GM12878 (cell line): Measurements from ENCODE around the gene SEMA3C. TPM values are rescaled to one million over a fixed set of nuclear protein-coding genes. Genes with fewer than 3 reads are reported as not detected.

Experiments
- ATAC-seq: fragments of 200-7000 bp; cut with Tn5 transposase; 3 replicates; pipeline ENCODE4 v1.9.1; 2020; ENCODE audit warnings: mild to moderate bottlenecking, moderate library complexity
- BruUV-seq: library from RNA; stranded (reverse); fragments of 400-500 nt; replicated peaks from 2 replicates; lab custom pipeline; 2021; lab: Mats Ljungman, UMichigan
- CTCF ChIA-PET: fragments of 300-600 bp; sonication (Branson Sonifier 250); formaldehyde crosslinking; extraction: SDS; loops from one replicate; lab custom pipeline; 2021; ENCODE audit warnings: inconsistent platforms; lab: Yijun Ruan, JAX
- POLR2A ChIA-PET: fragments of 350-600 bp; formaldehyde crosslinking; extraction: SDS; loops from one replicate; lab custom pipeline; 2021; ENCODE audit warnings: inconsistent platforms; lab: Charles Lee
- RAD21 ChIA-PET: fragments of 300-600 bp; sonication (Branson Sonifier 250); formaldehyde crosslinking; loops from one replicate; lab custom pipeline; 2023; ENCODE audit warnings: antibody characterized with exemption; ENCODE audit not compliant: unreplicated experiment; lab: Charles Lee
- SMC1A ChIA-PET: fragments of 300-600 bp; sonication (Branson Sonifier 250); formaldehyde crosslinking; loops from one replicate; lab custom pipeline; 2023; ENCODE audit not compliant: unreplicated experiment, uncharacterized antibody; lab: Charles Lee
- DNase-seq: peaks from one replicate; pipeline ENCODE4 v3.0.0-alpha.2; 2011; ENCODE audit warnings: low read depth, low spot score
- FAIRE-seq: peaks from 3 replicates; lab custom pipeline; 2011; peaks lifted over from hg19 to GRCh38; lab: Jason Lieb, UNC
- H2AFZ ChIP-seq: 2 replicates; pipeline ENCODE4 v1.6.0; 2011; ENCODE audit warnings: low read depth, low read length, control low read depth; ENCODE audit not compliant: control insufficient read depth
- H3K27ac ChIP-seq: 2 replicates; pipeline ENCODE4 v1.5.1; 2011; ENCODE audit warnings: control low read depth; ENCODE audit not compliant: control insufficient read depth, insufficient read depth
- H3K27me3 ChIP-seq, 2 experiments: replicated peaks in 1 of 2; 2 replicates each; pipeline versions ENCODE4 v1.6.0 to v1.6.1; 2011; ENCODE audit warnings: low read length in 1 of 2; ENCODE audit not compliant: control insufficient read depth in 2 of 2, insufficient read depth in 2 of 2
- H3K36me3 ChIP-seq, 2 experiments: 2 replicates each; pipeline ENCODE4 v1.5.1; 2011; ENCODE audit warnings: low read length in 1 of 2; ENCODE audit not compliant: control insufficient read depth in 2 of 2, insufficient read depth in 2 of 2
- H3K4me1 ChIP-seq: 2 replicates; pipeline ENCODE4 v1.6.1; 2011; ENCODE audit warnings: mild to moderate bottlenecking, low read length, moderate library complexity, mixed read lengths; ENCODE audit not compliant: control insufficient read depth, insufficient read depth
- H3K4me2 ChIP-seq: 2 replicates; pipeline ENCODE4 v1.6.0; 2011; ENCODE audit warnings: control low read depth; ENCODE audit not compliant: control insufficient read depth, insufficient read depth
- H3K4me3 ChIP-seq: fragments of 200-600 bp; sonication (generic); 2 replicates; pipeline ENCODE4 v1.5.1; 2016
- H3K79me2 ChIP-seq: 2 replicates; pipeline ENCODE4 v1.6.0; 2011; ENCODE audit warnings: low read length; ENCODE audit not compliant: control insufficient read depth, insufficient read depth
- H3K9ac ChIP-seq: 2 replicates; pipeline ENCODE4 v1.8.0; 2011; ENCODE audit warnings: low read length, control low read depth, mixed read lengths; ENCODE audit not compliant: control insufficient read depth, insufficient read depth
- H3K9me3 ChIP-seq: replicated peaks from 3 replicates; pipeline ENCODE4 v1.5.1; 2011; ENCODE audit warnings: mild to moderate bottlenecking, low read length; ENCODE audit not compliant: control insufficient read depth, insufficient read depth
- H4K20me1 ChIP-seq: 2 replicates; pipeline ENCODE4 v1.6.0; 2011; ENCODE audit not compliant: control insufficient read depth, insufficient read depth
- BHLHE40 ChIP-seq, 2 experiments: fragments of 450-650 bp in 1 of 2; IDR thresholded peaks; 2 replicates each; pipeline ENCODE4 v1.6.1; 2011 to 2017; ENCODE audit warnings: low read depth in 2 of 2, borderline replicate concordance in 1 of 2, improper control_type of control experiment in 1 of 2, low read length in 1 of 2, mild to moderate bottlenecking in 1 of 2
- POLR2AphosphoS2 ChIP-seq: IDR thresholded peaks from 2 replicates; pipeline ENCODE4 v1.6.1; 2011; ENCODE audit warnings: low read depth, mild to moderate bottlenecking, low read length, improper control_type of control experiment, moderate library complexity
- WGBS: methylation state at CpG from one replicate; pipeline ENCODE4 v1.1.6; 2016; ENCODE audit warnings: low lambda C conversion rate; ENCODE audit not compliant: insufficient replicate concordance, insufficient coverage; ENCODE audit errors: missing lambda C conversion rate; 5-methylcytosine and 5-hydroxymethylcytosine counted together
- in situ Hi-C: fragments of 300-500 bp; cut with MboI; formaldehyde crosslinking; loops from 9 replicates; pipeline ENCODE4 v1.14.3; 2018; ENCODE audit warnings: mixed read lengths
- intact Hi-C: fragments of 100-400 bp; cut with micrococcal nuclease; formaldehyde crosslinking; loops from one replicate; pipeline ENCODE4 v1.14.2; 2022; ENCODE audit not compliant: unreplicated experiment
- polyA plus RNA-seq, 11 experiments: library from polyadenylated mRNA; depleted of rRNA in 4 of 11; unstranded in 6 of 11; stranded (reverse) in 5 of 11; fragments of >200 nt; fragmentation: Nextera tagmentation in 4 of 11; fragmentation: Illumina TruSeq in 1 of 11; extraction: Ambion mirVana in 4 of 11; extraction: Trizol in 1 of 11; gene quantifications; 1 replicate in 1 of 11; 2 replicates in 10 of 11; pipeline versions ENCODE4 v1.2.1 to v1.2.3, GENCODE V29; 2011 to 2016; ENCODE audit warnings: inconsistent platforms in 2 of 11, missing spikeins in 2 of 11, low read depth in 1 of 11
- total RNA-seq, 4 experiments: library from RNA; depleted of rRNA in 3 of 4; stranded (reverse); fragments of >200 nt in 3 of 4; fragmentation: Illumina TruSeq in 1 of 4; extraction: Trizol in 1 of 4; gene quantifications; 2 replicates each; pipeline versions ENCODE4 v1.2.1 to v1.2.3, GENCODE V29; 2013 to 2021
- TF ChIP-seq, protein P1 (sequence below): fragments of 450-650 bp; formaldehyde crosslinking; IDR thresholded peaks from 2 replicates; pipeline ENCODE4 v1.4.0; 2022; ENCODE audit warnings: mild to moderate bottlenecking, moderate library complexity
- TF ChIP-seq, protein P2 (sequence below): IDR thresholded peaks from 2 replicates; pipeline ENCODE4 v1.6.1; 2011; ENCODE audit warnings: low read depth, mild to moderate bottlenecking, low read length, moderate library complexity, borderline replicate concordance; ENCODE audit errors: extremely low read depth
- TF ChIP-seq, protein P3 (sequence below): fragments of 450-650 bp; IDR thresholded peaks from 2 replicates; pipeline ENCODE4 v1.6.1; 2016; ENCODE audit warnings: mild to moderate bottlenecking

The SEMA3C gene
- total and polyA plus RNA-seq, 10 of the 15 experiments (the other 5 are each of a cell fraction or from before 2014, with no cell fraction given), result 0.01 to 0.41 (median 0.11) TPM; not detected in 6

DNA sequence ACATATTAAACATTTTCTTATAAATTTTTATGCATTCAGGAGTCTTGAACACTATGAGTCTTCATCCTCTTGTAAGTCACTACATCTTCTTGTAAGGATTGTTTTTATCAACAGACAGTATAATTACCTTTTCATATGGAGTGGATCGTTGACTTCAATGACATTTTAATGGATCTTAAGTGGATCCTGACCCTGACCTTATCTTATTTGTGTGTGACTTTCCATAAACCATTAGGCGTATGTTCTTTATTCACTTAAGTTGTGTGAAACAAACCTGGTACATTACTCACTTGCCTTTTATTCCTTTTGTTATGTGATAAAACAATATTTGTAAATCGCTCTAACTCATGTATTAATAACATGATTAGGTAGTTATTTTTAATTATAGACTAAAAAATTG lies 18.5 kb upstream of the SEMA3C start:
- CTCF ChIA-PET, result no interaction called here
- intact Hi-C loops, result no loop called here
- no TSS peak for BruUV-seq

DNA sequence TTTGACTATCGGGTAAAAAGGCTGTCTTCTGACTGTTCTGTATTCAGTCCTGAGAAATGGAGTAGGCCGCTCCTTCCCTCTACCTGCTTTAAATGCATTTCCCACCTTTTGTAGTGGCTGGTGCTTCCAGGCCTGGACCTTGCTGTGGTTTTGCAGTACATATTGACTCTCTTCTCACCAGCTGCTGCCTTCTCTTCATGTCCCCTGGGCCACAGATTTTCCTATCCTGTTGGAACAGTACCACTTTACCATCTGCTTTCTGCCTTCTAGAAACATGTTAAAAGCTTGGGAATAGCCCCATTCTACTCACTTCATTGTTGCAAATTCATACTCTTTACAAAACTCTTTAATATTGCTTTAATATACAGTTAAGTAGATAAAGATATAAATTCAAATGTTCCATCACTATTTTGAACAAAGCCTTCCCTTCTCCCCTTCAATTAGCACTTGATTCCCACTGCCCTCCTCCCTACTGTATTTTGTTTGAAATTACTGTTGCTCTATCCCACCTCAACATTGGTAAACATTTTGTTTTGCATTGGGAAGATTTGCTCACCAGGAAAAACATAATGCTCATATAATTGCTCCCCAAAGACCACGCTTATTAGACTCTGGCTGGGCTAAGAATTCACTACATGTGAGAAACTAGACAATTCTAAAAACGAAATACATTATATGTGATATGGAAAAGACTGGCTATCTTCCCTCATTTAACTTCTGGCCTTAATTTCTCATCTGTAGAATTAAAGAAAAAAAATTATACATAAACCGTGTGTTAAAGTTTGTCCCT lies 17.3 kb upstream of the SEMA3C start:
- no peak for ATAC-seq
- Histone ChIP-seq H3K27me3 (no peaks in the 10 kb centered on the region), H3K27ac (no peak overlapping the region), H3K4me3 (no peak overlapping the region), H3K9ac (no peak overlapping the region), H4K20me1 (no peaks in the 10 kb centered on the region), H2AFZ (no peak overlapping the region), H3K79me2 (no peaks in the 10 kb centered on the region), H3K36me3 (no peaks in the 10 kb centered on the region), H3K4me2 (no peak overlapping the region), H3K9me3 (no peaks in the 10 kb centered on the region), H3K4me1 (no peaks in the 10 kb centered on the region)
- in situ Hi-C loops (no loop called here), intact Hi-C loops (no loop called here)
- ChIA-PET RAD21 (no interaction called here), SMC1A (no interaction called here), POLR2A (no interaction called here), CTCF (no interaction called here)
- BruUV-seq, result no TSS peak
- TF ChIP-seq, protein P1, sequence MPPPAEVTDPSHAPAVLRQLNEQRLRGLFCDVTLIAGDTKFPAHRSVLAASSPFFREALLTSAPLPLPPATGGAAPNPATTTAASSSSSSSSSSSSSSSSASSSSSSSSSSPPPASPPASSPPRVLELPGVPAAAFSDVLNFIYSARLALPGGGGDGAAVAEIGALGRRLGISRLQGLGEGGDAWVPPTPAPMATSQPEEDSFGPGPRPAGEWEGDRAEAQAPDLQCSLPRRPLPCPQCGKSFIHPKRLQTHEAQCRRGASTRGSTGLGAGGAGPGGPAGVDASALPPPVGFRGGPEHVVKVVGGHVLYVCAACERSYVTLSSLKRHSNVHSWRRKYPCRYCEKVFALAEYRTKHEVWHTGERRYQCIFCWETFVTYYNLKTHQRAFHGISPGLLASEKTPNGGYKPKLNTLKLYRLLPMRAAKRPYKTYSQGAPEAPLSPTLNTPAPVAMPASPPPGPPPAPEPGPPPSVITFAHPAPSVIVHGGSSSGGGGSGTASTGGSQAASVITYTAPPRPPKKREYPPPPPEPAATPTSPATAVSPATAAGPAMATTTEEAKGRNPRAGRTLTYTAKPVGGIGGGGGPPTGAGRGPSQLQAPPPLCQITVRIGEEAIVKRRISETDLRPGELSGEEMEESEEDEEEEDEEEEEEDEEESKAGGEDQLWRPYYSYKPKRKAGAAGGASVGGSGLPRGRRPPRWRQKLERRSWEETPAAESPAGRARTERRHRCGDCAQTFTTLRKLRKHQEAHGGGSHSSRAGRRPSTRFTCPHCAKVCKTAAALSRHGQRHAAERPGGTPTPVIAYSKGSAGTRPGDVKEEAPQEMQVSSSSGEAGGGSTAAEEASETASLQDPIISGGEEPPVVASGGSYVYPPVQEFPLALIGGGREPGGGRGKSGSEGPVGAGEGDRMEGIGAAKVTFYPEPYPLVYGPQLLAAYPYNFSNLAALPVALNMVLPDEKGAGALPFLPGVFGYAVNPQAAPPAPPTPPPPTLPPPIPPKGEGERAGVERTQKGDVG (CRISPR knock-in tag), result no peak
- TF ChIP-seq, protein P2, sequence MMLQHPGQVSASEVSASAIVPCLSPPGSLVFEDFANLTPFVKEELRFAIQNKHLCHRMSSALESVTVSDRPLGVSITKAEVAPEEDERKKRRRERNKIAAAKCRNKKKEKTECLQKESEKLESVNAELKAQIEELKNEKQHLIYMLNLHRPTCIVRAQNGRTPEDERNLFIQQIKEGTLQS, result no peak
- WGBS, result 8% methylated on average over 5 of the region's 5 CpGs
- FAIRE-seq, result no peak
- no peak for DNase-seq

More for the DNA sequence above, 18.5 kb upstream of the SEMA3C start:
- FAIRE-seq, result no peak
- in situ Hi-C loops, result no loop called here
- ChIA-PET POLR2A (no interaction called here), RAD21 (no interaction called here), SMC1A (no interaction called here)
- H3K4me1 ChIP-seq, result no peaks in the 10 kb centered on the region
- TF ChIP-seq BHLHE40 (IDR thresholded peaks at IDR 0.05; ENCODE audit: borderline replicate concordance in 1 of 2, low read depth in 2 of 2, low read length in 1 of 2) (no peak), POLR2AphosphoS2 (no peak)
- TF ChIP-seq, protein P3, sequence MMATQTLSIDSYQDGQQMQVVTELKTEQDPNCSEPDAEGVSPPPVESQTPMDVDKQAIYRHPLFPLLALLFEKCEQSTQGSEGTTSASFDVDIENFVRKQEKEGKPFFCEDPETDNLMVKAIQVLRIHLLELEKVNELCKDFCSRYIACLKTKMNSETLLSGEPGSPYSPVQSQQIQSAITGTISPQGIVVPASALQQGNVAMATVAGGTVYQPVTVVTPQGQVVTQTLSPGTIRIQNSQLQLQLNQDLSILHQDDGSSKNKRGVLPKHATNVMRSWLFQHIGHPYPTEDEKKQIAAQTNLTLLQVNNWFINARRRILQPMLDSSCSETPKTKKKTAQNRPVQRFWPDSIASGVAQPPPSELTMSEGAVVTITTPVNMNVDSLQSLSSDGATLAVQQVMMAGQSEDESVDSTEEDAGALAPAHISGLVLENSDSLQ, result no peak
- TF ChIP-seq, all 136 proteins: peak for 0
- Histone ChIP-seq H2AFZ (no peak overlapping the region), H3K36me3 (no peaks in the 10 kb centered on the region), H3K4me2 (no peak overlapping the region), H3K4me3 (no peak overlapping the region), H3K27ac (no peak overlapping the region), H3K9me3 (no peaks in the 10 kb centered on the region), H3K79me2 (no peaks in the 10 kb centered on the region), H3K9ac (no peak overlapping the region), H3K27me3 (no peaks in the 10 kb centered on the region), H4K20me1 (no peaks in the 10 kb centered on the region)
- 35% methylated on average over 3 of the region's 3 CpGs for WGBS
- ATAC-seq (no peak), DNase-seq (no peak)
